GM12878 (cell line): ENCODE data around the gene PALLD.

Source experiments
- CBFB ChIP-seq: IDR thresholded peaks from 2 replicates; pipeline ENCODE4 v1.6.1; 2016; ENCODE audit warnings: antibody characterized with exemption, low read depth
- CTCF ChIP-seq, 3 experiments: IDR thresholded peaks in 2 of 3; conservative IDR thresholded peaks in 1 of 3; 2 replicates each; pipeline ENCODE4 v1.5.1; 2011; ENCODE audit warnings: low read depth in 3 of 3, low read length in 3 of 3, mild to moderate bottlenecking in 3 of 3, control low read depth in 2 of 3, moderate library complexity in 2 of 3, inconsistent platforms in 1 of 3, mixed read lengths in 1 of 3; ENCODE audit not compliant: control insufficient read depth in 2 of 3, insufficient read depth in 1 of 3; ENCODE audit errors: extremely low read depth in 1 of 3
- GABPA ChIP-seq: IDR thresholded peaks from 2 replicates; pipeline ENCODE4 v1.6.1; 2014; ENCODE audit warnings: antibody characterized with exemption, low read depth, mild to moderate bottlenecking, inconsistent platforms
- IKZF1 ChIP-seq: fragments of 450-650 bp; conservative IDR thresholded peaks from 2 replicates; pipeline ENCODE4 v1.6.1; 2017; ENCODE audit warnings: antibody characterized with exemption, mild to moderate bottlenecking
- NFIC ChIP-seq: IDR thresholded peaks from 2 replicates; pipeline ENCODE4 v1.6.1; 2012; ENCODE audit warnings: low read depth, mild to moderate bottlenecking, inconsistent platforms, low read length, moderate library complexity
- NR2F1 ChIP-seq: fragments of 450-650 bp; conservative IDR thresholded peaks from 2 replicates; pipeline ENCODE4 v1.6.1; 2017; ENCODE audit warnings: mild to moderate bottlenecking
- POLR2A ChIP-seq: IDR thresholded peaks from 2 replicates; pipeline ENCODE4 v1.6.1; 2011; ENCODE audit warnings: low read depth, mild to moderate bottlenecking, low read length
- SUZ12 ChIP-seq: fragments of 200-600 bp; sonication (generic); IDR thresholded peaks from one replicate; pipeline ENCODE4 v1.6.1; 2018; ENCODE audit warnings: antibody characterized with exemption, mild to moderate bottlenecking; ENCODE audit not compliant: unreplicated experiment
- ZBTB40 ChIP-seq: fragments of 450-650 bp; IDR thresholded peaks from 2 replicates; pipeline ENCODE4 v1.6.1; 2016; ENCODE audit warnings: mild to moderate bottlenecking, moderate library complexity, borderline replicate concordance

GRCh38 chr4:168866635-168867034, 369.8 kb downstream of the PALLD start:
- TF ChIP-seq CTCF (IDR thresholded peaks at IDR 0.05 in 2 of 3, conservative IDR thresholded peaks at IDR 0.05 in 1 of 3; ENCODE audit: control insufficient read depth in 2 of 3, extremely low read depth in 1 of 3, insufficient read depth in 1 of 3, low read depth in 3 of 3, low read length in 3 of 3) (no peak), NR2F1 (no peak), CBFB (no peak), NFIC (no peak), GABPA (no peak), ZBTB40 (no peak), IKZF1 (no peak), POLR2A (no peak), SUZ12 (no peak)
